Iris pigment epithelial cell (primary cell): ENCODE data around the gene XYLT1.

Experiments used
- DNase-seq: peaks from one replicate; pipeline ENCODE4 v3.0.0-alpha.2; 2011; ENCODE audit warnings: low read depth

The XYLT1 gene

DNA sequence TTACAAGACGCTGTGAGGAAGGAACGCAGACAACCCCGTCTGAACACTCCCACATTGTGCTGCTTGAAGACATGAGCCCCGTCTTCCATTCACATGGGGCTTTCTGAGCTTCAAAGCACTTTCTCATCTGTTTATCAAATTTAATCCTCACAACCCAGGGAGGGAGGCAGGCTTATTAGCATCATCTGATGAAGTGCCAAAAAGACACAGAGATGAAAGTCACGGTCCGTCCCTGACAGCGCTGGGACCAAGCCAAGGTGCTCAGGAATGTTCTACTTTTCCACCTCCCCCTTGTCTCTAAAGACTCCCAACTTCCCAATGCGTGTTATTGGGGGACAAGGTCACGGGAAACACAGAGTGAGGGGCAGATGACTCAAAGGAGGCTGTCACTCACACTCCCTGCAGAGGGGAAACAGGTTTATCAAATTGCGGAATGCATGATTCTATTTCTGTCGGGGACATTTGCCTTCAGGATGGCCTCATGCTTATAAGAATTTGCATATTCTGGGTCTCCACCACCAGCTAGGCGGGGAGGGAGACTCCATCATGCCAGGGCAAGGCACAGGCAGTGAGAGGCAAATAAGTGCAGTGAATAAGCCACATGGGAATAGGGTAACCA, 10.7 kb downstream of the XYLT1 start:
- no peak for DNase-seq

DNA sequence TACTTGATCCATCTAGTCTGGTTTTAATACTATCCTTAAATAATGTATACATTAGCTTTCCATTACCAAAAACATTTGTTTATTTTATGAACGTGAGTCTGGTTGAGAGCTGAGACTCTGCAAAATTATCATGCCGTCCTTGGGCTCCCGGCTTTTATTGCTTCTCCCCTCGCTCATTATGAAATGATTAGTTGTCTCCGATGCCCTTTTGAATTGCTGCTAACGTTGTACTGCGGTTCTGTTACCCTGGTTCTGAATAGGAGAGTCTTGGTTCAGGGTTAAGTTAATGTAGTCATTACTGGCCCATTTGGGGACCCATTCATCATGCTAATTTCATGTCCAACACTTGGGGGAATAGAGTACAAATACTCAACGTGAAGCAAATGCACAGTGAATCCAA, 12.8 kb downstream of the XYLT1 start:
- DNase-seq: no peak

DNA sequence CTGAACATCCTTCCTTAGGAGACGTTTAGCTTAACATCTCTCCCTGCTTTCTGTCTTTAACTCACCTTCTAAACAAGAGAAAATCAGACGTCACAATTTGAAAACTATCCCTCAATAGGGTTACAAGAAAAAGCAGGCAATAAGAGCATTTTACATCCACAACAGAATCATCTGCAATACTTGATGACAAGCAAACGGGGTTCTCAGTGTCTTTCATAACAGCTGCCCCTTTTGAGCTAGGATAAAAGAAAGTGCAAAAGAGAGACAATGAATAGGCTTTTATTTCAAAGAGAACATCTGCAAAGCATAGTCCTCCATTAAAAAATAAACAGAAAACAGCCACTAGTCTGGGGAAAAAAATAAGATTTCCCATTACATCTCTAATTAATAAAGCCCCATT, 13.2 kb downstream of the XYLT1 start:
- no peak for DNase-seq

DNA sequence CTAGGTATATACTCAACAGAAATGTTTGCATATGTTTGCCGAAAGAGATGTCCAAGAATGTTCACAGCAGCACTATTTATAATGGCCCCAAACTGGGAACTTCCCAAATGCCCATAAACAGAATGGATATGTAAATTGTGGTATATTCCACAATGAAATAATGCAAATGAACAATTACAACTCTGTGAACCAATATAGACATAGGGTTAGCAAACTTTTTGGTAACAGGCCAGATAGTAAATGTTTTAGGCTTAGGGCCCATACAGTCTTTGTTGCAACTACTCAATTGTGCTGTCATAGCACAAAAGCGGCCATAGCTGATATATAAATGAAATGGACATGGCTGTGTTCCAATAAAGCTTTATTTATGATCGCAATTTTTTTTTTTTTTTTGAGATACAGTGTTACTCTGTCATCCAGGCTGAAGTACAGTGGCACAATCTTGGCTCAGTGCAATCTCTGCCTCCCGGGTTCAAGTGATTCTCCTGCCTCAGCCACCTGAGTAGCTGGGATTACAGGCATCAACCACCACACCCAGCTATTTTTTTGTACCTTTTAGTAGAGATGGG, 16.5 kb downstream of the XYLT1 start:
- no peak for DNase-seq

DNA sequence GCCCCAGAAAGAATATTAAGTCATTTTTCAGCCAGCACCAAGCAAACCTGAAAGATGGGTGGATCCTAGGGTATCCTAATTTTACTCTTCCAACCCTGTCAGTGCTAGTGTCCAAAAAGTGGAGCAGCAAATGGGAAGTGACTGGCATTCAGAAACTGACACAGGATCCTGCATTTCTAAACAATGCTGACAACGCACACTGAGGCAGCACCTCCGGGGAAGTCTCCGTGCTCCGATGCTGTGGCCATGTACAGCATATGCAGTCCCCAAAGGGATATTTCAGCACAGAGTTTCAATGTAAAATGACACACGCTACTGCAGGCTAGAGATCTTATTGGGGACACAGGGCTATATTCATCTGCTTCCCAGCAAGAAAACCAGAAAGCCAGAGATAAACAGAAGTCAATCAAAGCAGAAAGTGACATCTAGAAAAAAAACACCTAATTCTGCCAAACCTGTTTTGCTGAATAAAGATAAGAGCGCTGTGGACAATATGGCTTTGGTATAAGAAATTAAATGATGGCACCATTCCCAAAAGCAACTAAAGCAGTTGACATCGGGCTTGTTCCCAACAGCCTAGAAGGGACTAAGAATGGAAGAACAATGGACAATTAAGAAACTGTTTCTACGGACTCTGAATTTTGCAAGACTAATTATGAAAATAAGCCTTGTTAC, 17.3 kb downstream of the XYLT1 start:
- no peak for DNase-seq

DNA sequence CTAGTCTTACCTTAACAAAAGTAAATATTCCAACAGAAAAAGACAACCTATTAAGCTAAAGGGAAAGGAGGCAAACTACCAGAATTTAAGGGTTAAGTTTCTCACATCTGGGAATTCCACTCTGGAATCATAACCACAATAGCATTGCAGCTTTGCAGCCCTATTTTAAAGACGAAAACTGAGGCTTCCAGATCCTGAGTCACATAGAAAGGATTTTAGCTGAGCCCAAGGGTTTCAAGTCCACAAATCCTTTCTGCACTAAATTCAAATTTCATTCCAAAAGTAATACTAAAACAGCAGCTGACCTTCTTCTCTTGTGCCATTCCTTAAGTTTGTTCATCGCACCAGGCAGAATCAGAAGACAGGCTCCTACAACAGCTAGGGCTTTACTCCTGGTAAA, 17.8 kb downstream of the XYLT1 start:
- DNase-seq: no peak

DNA sequence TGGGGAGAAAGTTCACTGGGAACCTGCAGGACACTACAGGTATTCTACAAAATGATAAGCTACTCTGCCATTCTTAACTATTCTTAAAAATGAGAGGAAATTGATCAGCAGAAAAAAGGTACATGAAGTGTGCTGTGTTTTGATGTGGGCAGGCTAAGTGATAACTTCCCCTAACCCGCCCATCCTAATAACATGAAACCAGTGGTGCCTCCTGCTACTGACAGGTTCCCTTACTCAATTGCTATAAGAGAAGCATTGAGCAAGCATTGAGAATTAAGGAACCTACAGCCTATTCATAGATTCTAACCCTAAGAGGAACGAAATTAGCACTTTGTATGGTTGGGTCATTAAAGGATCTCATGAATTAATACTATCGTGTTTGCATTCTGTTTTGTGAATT, 18.9 kb downstream of the XYLT1 start:
- no peak for DNase-seq

DNA sequence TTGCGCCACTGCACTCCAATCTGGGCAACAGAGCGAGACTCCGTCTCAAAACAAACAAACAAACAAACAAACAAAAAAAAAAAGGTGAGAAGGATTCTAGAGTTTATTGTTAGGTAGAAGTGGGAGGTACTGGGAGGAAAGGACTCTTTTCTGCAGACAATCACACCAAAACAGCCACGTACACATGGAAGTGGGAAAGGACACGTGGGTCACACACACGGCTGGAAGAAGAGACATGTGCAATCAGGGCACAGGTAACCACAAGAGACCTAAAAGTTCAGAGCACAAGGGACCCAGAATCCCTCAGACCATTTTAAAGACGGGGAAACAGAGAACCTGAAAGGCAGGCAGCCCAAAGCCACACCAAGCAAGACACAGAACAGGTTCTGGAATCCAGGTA, 20.5 kb downstream of the XYLT1 start:
- no peak for DNase-seq

DNA sequence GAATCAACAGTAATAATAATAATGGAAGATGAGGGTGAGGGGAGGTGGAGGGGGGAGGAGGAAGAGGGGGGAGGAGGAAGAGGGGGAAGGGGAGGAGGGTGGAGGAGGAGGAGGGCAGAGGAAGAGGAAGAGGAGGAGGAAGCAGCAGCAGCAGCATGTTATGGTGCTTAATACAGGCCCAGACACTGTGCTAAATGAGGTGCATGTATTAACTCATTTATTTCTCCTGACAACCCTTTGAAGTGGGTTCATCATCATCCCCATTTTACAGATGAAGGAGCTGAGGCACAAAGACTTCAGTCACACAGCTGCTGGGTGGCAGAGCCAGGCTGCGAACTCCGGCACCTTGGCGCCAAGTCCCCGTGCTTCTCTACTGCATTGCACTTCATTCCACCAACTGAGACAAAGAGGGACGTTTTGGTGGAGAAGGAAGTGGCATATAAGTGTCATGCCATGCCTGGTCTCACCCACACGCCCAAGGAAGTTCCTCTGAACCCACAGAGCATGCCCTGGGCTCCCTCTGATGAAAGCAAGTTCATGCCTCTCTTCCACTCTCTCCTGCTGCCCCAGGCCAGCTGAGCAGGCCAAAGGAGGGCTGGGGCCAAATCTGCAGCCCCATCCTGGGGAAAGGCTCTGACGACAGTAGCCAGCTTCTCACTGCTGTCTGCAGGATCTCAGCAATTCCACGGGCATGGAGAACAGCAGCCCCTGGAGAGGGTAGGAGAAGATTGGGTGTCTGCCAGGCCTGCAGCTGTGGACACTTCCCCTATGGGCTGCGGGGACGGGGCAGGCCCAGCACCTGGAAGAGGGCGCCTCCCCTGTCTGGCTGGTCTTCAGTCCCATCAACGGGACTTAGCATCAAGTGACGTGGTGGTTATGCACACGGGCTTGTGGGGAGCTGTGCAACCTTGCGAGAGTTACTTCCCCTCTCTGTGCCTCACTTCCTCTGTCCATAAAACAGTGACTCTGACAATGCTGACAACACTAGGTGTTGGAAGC, 21.8 kb downstream of the XYLT1 start:
- no peak for DNase-seq

DNA sequence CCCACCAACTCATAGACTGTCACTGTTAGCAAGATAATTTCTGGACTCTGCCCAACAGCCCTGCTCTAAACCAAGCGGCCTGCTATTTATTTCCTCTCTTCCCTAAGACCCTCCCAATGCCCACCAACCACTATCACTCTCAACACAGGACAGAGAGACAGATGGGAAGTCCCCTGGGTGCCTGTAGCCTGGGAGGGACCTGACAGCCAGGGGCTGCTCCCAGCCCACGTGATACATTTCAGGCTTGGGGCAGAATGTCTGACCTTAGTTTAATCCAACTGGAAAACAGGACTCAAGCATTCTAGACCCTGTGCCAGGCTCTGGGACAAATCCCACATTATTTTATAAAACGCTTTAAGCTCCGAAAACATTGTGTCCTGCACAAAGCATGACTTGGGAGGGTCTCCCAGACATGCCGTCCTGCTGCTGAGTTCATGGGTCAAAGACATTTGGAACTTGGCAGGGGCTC, 23.6 kb downstream of the XYLT1 start:
- DNase-seq: no peak

DNA sequence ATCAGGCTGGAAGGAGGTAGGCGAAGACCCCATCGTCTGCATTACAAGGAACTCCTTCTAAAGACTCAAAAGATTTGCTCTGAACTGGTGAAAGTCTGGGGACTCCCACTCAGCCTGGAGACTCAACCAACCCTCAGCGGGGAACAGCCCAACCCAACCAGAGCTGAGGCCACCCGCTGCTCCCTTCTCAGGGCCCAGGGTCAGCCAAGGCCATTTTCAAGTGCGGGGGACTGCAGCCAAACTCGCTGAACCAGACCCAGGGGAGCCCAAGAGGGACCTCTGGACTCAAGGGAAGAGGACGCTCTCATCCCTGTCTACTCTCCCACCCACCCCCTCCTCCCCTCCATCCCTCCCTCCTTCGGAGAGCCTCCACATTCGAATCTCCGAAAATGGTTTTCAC, 24.1 kb downstream of the XYLT1 start:
- no peak for DNase-seq

DNA sequence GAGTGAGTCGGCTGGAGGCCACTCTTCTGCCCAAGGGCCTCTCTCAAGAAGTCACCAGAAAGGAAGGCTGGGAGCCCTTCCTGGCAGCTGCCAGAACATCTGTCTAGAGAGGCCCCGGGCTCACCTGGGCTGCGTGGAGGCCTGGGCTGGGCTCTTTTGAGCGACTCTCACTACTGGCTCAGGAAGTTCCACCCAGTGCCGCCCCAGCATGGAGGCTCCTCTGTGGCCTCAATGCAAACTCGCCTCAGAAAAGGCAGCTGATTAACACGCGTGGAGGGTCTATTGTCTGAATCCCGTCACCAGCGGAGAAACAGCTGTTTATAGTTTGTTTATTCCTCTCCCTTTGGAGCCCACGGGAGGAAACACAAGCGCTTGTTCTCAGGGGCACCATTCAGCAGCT, 25.3 kb downstream of the XYLT1 start:
- no peak for DNase-seq

DNA sequence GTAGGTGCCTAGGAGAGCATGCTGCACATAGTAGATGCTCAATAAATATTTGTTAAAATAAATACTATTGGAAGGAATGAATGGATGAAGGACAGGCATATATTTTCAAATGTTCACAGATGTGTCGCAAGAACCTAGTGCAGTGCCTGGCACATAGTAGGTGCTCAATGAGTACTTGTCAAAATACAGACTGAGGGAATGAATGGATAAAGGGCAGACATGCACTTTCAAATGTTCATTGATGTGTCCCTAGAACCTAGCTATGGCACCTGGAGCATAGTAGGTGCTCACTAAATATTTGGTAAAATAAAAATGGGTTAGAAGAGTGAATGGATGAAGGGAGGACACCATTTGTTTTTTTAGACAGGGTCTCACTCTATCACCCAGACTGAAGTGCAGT, 26.1 kb downstream of the XYLT1 start:
- DNase-seq: no peak

DNA sequence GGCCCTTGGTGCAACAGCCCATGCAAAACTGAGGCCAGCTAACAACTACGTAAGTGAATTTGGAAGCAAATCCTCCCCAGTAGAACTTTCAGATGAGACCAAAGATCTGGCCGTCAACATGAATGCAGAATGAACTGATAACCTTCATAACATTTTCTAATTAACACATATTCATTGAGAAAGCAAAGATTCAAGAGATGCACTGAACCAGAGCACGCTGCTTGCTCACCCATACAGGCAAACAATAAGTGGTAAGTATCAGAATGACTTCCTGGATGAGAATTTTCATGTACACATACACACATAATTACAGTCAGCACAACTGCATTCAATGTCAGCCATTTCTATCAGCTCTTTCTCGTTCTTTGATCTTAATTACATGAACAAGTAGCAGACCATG, 30.6 kb downstream of the XYLT1 start:
- no peak for DNase-seq

DNA sequence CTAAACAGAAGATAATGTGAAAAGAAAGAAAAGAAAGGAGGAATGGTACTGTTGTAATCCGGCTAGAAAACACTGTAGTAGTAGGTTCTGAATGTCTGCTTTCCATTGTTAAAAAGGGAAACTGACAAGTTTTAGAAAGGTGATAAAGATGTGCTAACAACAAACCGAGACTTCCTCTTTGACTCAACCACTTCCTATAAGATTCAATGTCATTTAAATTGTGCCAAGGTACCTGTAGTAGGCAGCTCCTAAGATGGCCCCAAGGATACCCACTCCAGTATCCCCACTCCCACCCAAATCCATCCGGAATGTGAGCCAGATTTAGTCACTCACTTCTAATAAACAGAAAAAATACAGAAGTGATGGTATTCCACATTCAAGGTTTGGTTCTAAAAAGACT, 31.2 kb downstream of the XYLT1 start:
- no peak for DNase-seq

DNA sequence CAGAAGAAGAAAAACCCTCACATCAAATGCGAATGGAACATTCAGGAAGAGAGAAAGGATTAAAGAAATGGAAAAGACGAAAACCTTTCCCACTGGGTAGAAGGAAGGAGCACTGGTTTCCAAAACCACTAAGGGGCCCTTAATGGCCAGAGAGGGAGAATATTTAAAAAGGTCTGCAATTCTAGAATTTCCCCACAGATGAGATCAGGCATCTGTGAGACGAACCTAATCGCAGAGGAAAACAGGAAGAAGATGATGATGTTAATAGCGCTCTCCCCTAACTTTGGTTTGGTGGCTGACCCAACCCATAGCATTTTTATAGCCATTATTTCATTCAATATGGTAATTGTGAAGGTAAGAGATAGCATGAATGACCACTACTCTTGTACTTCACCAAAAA, 32.8 kb downstream of the XYLT1 start:
- no peak for DNase-seq

DNA sequence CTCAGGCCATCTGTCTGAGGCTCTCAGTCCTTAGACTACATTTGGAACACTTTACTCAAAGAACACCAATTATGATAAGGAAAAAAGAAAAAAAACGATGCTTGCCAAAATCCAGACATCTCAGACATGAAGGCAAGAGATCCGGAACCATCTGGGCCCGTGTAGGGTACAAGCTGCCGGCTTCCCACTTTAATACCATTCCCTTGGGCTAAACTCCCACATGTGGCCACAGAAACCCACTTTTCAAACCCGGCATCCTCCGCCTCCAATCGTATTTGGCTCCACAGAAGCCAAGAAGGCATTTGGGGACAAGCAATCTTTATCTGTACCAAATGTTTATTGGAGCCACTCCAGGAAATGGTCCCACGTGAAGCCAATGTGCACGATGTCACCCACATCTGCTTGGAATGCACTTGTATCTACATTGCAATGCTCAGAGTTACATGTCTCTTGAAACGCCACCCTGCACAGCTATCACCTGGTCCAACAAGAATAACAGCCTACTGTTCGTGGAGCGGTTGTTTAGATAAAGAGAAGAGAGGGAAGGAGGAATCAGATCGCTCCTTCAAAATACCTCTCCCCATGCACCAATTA, 33.5 kb downstream of the XYLT1 start:
- DNase-seq: no peak

DNA sequence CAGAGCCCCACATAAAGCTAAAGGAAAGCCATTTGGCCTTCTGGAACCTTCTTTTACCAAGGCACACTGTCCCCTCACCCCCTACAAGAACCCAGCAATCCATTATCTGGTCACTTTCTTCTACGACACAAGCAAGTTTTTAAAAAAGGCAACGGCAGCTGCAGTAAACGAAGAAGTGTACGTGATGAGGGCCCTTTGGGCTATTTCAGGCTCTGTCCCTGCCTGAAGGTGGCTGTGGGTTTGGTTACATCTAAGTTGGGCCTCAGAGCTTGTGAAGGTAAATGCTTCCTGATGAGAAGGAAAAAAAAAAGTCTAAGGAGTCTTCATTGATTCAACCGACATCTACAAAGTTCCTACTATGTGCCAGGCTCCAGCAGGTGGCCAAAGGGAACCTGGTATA, 35.4 kb downstream of the XYLT1 start:
- no peak for DNase-seq

DNA sequence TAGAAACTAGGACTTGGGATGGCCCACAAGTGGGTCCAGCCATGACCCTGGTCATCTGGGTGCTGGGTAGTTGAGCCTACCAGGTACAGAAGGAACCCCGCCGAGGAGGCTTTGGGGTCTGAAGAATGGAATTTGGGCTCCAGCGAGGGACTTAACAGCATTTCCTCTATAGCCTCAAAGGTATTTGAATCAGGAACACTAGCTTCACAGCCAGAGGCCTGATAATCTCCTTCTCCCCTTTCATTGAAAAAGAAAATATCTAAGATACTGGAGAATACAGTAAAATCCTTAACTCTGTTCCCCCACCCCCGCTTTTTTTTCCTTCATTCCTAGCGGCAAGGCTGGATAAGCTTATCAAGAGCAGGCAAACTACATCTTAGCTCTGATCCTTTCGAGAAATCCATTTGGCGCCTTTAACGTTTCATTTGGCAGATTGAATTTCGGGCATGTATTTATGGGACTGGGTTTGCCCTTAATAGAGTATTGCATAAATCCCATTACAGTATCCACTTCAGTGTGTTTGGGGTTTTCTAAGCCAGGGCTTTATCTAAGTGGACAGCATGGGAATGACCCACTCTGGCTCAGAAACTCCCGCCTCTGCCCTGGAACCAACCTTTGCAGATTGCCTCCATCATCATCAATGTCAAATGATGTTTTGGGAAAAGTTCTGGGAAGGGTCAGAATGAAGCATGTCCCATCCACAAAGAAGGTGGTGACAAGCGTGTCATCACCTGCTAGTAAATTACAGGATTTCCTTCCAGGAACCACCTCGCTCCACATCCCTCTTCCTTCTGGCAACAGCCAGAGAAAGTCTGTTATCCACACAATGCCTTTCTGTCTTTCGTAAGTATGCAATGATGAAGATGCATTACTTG, 36.9 kb downstream of the XYLT1 start:
- DNase-seq: no peak

DNA sequence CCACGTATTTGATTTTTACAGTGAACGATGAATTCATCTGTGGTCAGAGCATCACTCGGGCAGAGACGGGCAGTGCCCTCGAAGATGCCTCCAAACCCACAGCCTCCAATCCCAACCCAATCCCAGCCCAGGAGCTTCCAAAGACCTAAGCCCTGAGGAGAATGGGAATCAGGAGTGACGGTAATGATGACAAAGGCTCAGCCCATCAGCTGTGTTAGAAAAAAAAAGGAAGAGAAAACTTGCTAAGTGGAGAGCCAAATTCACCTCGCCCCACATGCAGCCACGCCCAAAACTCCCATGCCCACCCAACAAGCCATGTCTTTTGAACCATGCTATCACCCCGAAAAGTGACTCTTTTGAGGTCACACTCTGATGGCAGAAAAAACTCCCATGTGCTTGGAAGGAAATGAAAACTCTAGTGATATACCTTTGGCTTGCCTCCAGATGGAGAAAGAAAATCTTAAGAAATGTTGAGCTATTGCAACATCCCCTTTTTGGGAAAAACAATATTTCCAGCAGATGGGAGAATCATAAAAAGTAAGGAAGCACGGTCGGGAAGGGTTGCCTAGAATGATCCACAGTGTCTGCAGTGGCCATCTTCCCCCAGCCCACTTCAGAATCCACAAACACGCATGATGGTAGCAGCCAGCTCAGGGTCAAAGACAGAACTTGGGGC, 37.7 kb downstream of the XYLT1 start:
- no peak for DNase-seq
